Measurements from ENCODE around the gene CRYL1. TPM values are rescaled to one million over a fixed set of nuclear protein-coding genes. Genes with fewer than 3 reads are reported as not detected.

The CRYL1 gene
- total and polyA plus RNA-seq, 2 of the 4 experiments (the other 2 are of a cell fraction), result 11.7 to 16.4 TPM

- H4K91ac ChIP-seq (ENCODE audit: insufficient read depth, low read depth, low read length), result no peak overlapping the region
- H3K27me3 ChIP-seq (ENCODE audit: control insufficient read depth, insufficient read depth, low read length), result peaks cover 18% of the 10 kb centered on the region
- H4K20me1 ChIP-seq (ENCODE audit: insufficient read depth, low read length), result peaks cover 8% of the 10 kb centered on the region
- no peak overlapping the region for H3K56ac ChIP-seq (ENCODE audit: extremely low read depth, insufficient read depth, low read length)
- ChIA-PET POLR2A (ENCODE audit: unreplicated experiment) (no interaction called here), CTCF (no interaction called here)
- H3K23ac ChIP-seq (ENCODE audit: low read depth, low read length), result no peak overlapping the region
- H3K4me2 ChIP-seq (ENCODE audit: low read depth, low read length), result no peak overlapping the region
- no CpG with 5 or more reads among the region's 6 CpGs for WGBS, 2 experiments (ENCODE audit: extremely low coverage in 2 of 2, insufficient read length in 1 of 2)
- no peak overlapping the region for H2BK15ac ChIP-seq (ENCODE audit: low read depth, low read length)
- H4K8ac ChIP-seq (ENCODE audit: low read depth in 2 of 2, low read length in 2 of 2), result no peak overlapping the region
- H2AK5ac ChIP-seq (ENCODE audit: low read depth, low read length), result no peak overlapping the region
- dilution Hi-C loops (cut with HindIII; ENCODE audit: low sequenced_read_pairs, unreplicated experiment) (no loop called here), in situ Hi-C loops (cut with MboI; ENCODE audit: low sequenced_read_pairs) (no loop called here), intact Hi-C loops (cut with micrococcal nuclease) (loop anchor here (1.0 kb wide), 1 partner anchor 62 kb away; no protein-coding TSS in a partner anchor)
- TF ChIP-seq RCOR1 (IDR thresholded peaks at IDR 0.05; ENCODE audit: insufficient replicate concordance, low read length) (no peak), RAD21 (IDR thresholded peaks at IDR 0.05; ENCODE audit: low read length) (no peak), MAFK (IDR thresholded peaks at IDR 0.05; ENCODE audit: low read depth, low read length) (no peak), BHLHE40 (IDR thresholded peaks at IDR 0.05; ENCODE audit: low read depth, low read length) (no peak), CEBPB (IDR thresholded peaks at IDR 0.05; ENCODE audit: low read depth, low read length) (no peak), NFE2L2 (IDR thresholded peaks at IDR 0.05; ENCODE audit: low read depth, low read length) (no peak), ELK1 (IDR thresholded peaks at IDR 0.05; ENCODE audit: borderline replicate concordance, low read depth, low read length) (no peak), FOS (IDR thresholded peaks at IDR 0.05; ENCODE audit: low read depth, low read length) (no peak), RFX5 (IDR thresholded peaks at IDR 0.05; ENCODE audit: low read depth, low read length) (no peak), SMC3 (IDR thresholded peaks at IDR 0.05; ENCODE audit: low read depth, low read length) (no peak), CHD1 (IDR thresholded peaks at IDR 0.05; ENCODE audit: low read depth, low read length) (no peak), MXI1 (IDR thresholded peaks at IDR 0.05; ENCODE audit: borderline replicate concordance, low read depth, low read length) (no peak)
- TF ChIP-seq, protein P1, sequence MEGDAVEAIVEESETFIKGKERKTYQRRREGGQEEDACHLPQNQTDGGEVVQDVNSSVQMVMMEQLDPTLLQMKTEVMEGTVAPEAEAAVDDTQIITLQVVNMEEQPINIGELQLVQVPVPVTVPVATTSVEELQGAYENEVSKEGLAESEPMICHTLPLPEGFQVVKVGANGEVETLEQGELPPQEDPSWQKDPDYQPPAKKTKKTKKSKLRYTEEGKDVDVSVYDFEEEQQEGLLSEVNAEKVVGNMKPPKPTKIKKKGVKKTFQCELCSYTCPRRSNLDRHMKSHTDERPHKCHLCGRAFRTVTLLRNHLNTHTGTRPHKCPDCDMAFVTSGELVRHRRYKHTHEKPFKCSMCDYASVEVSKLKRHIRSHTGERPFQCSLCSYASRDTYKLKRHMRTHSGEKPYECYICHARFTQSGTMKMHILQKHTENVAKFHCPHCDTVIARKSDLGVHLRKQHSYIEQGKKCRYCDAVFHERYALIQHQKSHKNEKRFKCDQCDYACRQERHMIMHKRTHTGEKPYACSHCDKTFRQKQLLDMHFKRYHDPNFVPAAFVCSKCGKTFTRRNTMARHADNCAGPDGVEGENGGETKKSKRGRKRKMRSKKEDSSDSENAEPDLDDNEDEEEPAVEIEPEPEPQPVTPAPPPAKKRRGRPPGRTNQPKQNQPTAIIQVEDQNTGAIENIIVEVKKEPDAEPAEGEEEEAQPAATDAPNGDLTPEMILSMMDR (conservative IDR thresholded peaks at IDR 0.05; ENCODE audit: low read depth, low read length), result no peak
- no peak overlapping the region for H3K14ac ChIP-seq (replicated peaks; ENCODE audit: low read depth, low read length)
- H3K4me1 ChIP-seq (ENCODE audit: control insufficient read depth, insufficient read depth, low read length), result no peaks in the 10 kb centered on the region
- no peak overlapping the region for H2BK20ac ChIP-seq (ENCODE audit: low read depth, low read length)
- ATAC-seq (ENCODE audit: low read depth) (no peak), DNase-seq (no peak)
- no peaks in the 10 kb centered on the region for H3K79me1 ChIP-seq (ENCODE audit: low read depth in 1 of 2, low read length in 2 of 2)
- BruUV-seq (replicated peaks), result no TSS peak
- no peak overlapping the region for H3K4ac ChIP-seq (ENCODE audit: low read depth, low read length)
- H3K9ac ChIP-seq (ENCODE audit: low read depth, low read length), result no peak overlapping the region
- H3K18ac ChIP-seq (ENCODE audit: low read depth, low read length), result no peak overlapping the region
- H3K27ac ChIP-seq (ENCODE audit: insufficient read depth, low read length), result no peak overlapping the region
- no peak overlapping the region for H2BK120ac ChIP-seq (ENCODE audit: low read depth, low read length)
- no peak overlapping the region for H4K5ac ChIP-seq (ENCODE audit: low read depth, low read length)
- H3K36me3 ChIP-seq (ENCODE audit: control insufficient read depth, insufficient read depth, low read length), result no peaks in the 10 kb centered on the region
- H3K9me1 ChIP-seq (ENCODE audit: insufficient read depth, low read length), result no peaks in the 10 kb centered on the region; the same call in 1 of the 2 replicates
- H2BK5ac ChIP-seq (ENCODE audit: low read depth, low read length, poor library complexity, severe bottlenecking), result no peak overlapping the region
- H3K4me3 ChIP-seq (ENCODE audit: insufficient read depth, low read depth, low read length), result no peak overlapping the region
- no peak overlapping the region for H2AK9ac ChIP-seq (replicated peaks; ENCODE audit: low read depth, low read length, poor library complexity)
- H2AFZ ChIP-seq (replicated peaks; ENCODE audit: low read length, poor library complexity), result no peak overlapping the region
- no peaks in the 10 kb centered on the region for H3K9me3 ChIP-seq (ENCODE audit: control insufficient read depth, insufficient read depth, low read length)
Measured at GRCh38 chr13:20420938-20421337, 104.7 kb downstream of the CRYL1 start.
